A549 (cell line): Measurements from ENCODE around the gene ATG9A. TPM values are rescaled to one million over a fixed set of nuclear protein-coding genes. Genes with fewer than 3 reads are reported as not detected.
A peak's percentile ranks its signal among the peaks of the same experiment; 100 is the strongest.

Experiments used
- ATAC-seq, 2 experiments: fragments of 200-7000 bp in 1 of 2; fragments of >200 bp in 1 of 2; cut with Nextera tagmentation in 1 of 2; cut with Tn5 transposase in 1 of 2; 3 replicates each; pipeline versions ENCODE4 v1.8.0 to v1.9.1; 2018 to 2020; ENCODE audit warnings: mild to moderate bottlenecking in 1 of 2, moderate library complexity in 1 of 2
- CTCF ChIA-PET: fragments of 300-600 bp; sonication (Branson Sonifier 250); formaldehyde crosslinking; extraction: SDS; loops from one replicate; lab custom pipeline; 2021; ENCODE audit warnings: antibody characterized with exemption, inconsistent platforms; lab: Yijun Ruan, JAX
- POLR2A ChIA-PET: fragments of 350-600 bp; formaldehyde crosslinking; extraction: SDS; loops from one replicate; lab custom pipeline; 2021; ENCODE audit warnings: antibody characterized with exemption, inconsistent platforms; lab: Yijun Ruan, JAX
- DNase-seq, 2 experiments: peaks; one replicate each; pipeline versions ENCODE4 v3.0.0 to v3.0.0-alpha.2; 2011 to 2016; ENCODE audit warnings: low read depth in 1 of 2, low spot score in 1 of 2
- FAIRE-seq: peaks from 2 replicates; lab custom pipeline; 2011; peaks lifted over from hg19 to GRCh38; lab: Jason Lieb, UNC
- H3K27ac ChIP-seq, 2 experiments: fragments of >200 bp; sonication (Bioruptor Twin); formaldehyde crosslinking; 3 replicates each; pipeline ENCODE4 v1.5.1; 2016 to 2017
- H3K4me1 ChIP-seq: fragments of >200 bp; sonication (Bioruptor Twin); formaldehyde crosslinking; 3 replicates; pipeline ENCODE4 v1.6.1; 2016
- H3K4me2 ChIP-seq: fragments of >200 bp; sonication (Bioruptor Twin); formaldehyde crosslinking; 3 replicates; pipeline ENCODE4 v1.6.1; 2016
- H3K4me3 ChIP-seq: fragments of >200 bp; sonication (Bioruptor Twin); formaldehyde crosslinking; 3 replicates; pipeline ENCODE4 v1.5.1; 2016
- H3K9me3 ChIP-seq: fragments of >200 bp; sonication (Bioruptor Twin); formaldehyde crosslinking; 3 replicates; pipeline ENCODE4 v1.6.1; 2016
- CHD2 ChIP-seq: fragments of 150-350 bp; IDR thresholded peaks from 2 replicates; pipeline ENCODE4 v1.6.1; 2014; ENCODE audit warnings: low read length; ENCODE audit not compliant: partially characterized antibody
- ESRRA ChIP-seq: fragments of 150-350 bp; IDR thresholded peaks from 2 replicates; pipeline ENCODE4 v1.6.1; 2014; ENCODE audit warnings: mild to moderate bottlenecking, low read length, borderline replicate concordance
- FOXS1 ChIP-seq: fragments of 250-450 bp; sonication (Bioruptor Pico); IDR thresholded peaks from 2 replicates; pipeline ENCODE4 v1.5.0; 2020; ENCODE audit warnings: mild to moderate bottlenecking, moderate library complexity
- HOXA7 ChIP-seq: fragments of 250-450 bp; sonication (Bioruptor Pico); IDR thresholded peaks from 2 replicates; pipeline ENCODE4 v1.5.0; 2020; ENCODE audit warnings: mild to moderate bottlenecking, moderate library complexity
- JUN ChIP-seq, 2 experiments: fragments of >200 bp; sonication (Bioruptor Twin); formaldehyde crosslinking; IDR thresholded peaks; 2 replicates in 1 of 2; 3 replicates in 1 of 2; pipeline ENCODE4 v1.6.1; 2016 to 2017
- KDM1A ChIP-seq: fragments of 200-600 bp; sonication (generic); IDR thresholded peaks from 2 replicates; pipeline ENCODE4 v1.6.1; 2016; ENCODE audit warnings: low read depth, mild to moderate bottlenecking
- KDM5A ChIP-seq: fragments of 200-600 bp; sonication (generic); IDR thresholded peaks from 2 replicates; pipeline ENCODE4 v1.6.1; 2016; ENCODE audit warnings: antibody characterized with exemption, mild to moderate bottlenecking
- MAFK ChIP-seq: fragments of 450-650 bp; IDR thresholded peaks from 2 replicates; pipeline ENCODE4 v1.6.1; 2014; ENCODE audit not compliant: partially characterized antibody
- MYC ChIP-seq: IDR thresholded peaks from 2 replicates; pipeline ENCODE4 v1.6.1; 2012; ENCODE audit warnings: mild to moderate bottlenecking, inconsistent platforms, low read length, improper control_type of control experiment, borderline replicate concordance
- PHF8 ChIP-seq: fragments of 200-600 bp; sonication (generic); IDR thresholded peaks from 2 replicates; pipeline ENCODE4 v1.6.1; 2016; ENCODE audit warnings: low read depth, mild to moderate bottlenecking, antibody characterized with exemption, moderate library complexity, borderline replicate concordance
- POLR2A ChIP-seq: IDR thresholded peaks from 2 replicates; pipeline ENCODE4 v1.6.1; 2012; ENCODE audit warnings: mild to moderate bottlenecking, low read length
- RFX5 ChIP-seq: fragments of 450-650 bp; IDR thresholded peaks from 2 replicates; pipeline ENCODE4 v1.7.1; 2014; ENCODE audit warnings: antibody characterized with exemption, mild to moderate bottlenecking, moderate library complexity
- SREBF2 ChIP-seq: fragments of 450-650 bp; IDR thresholded peaks from 2 replicates; pipeline ENCODE4 v1.6.1; 2014; ENCODE audit warnings: mild to moderate bottlenecking, moderate library complexity
- ZFP36 ChIP-seq: fragments of 450-650 bp; IDR thresholded peaks from 2 replicates; pipeline ENCODE4 v1.6.1; 2014; ENCODE audit warnings: borderline replicate concordance; ENCODE audit not compliant: partially characterized antibody
- WGBS: methylation state at CpG from one replicate; pipeline ENCODE4 v1.1.6; 2017; ENCODE audit errors: missing lambda C conversion rate; 5-methylcytosine and 5-hydroxymethylcytosine counted together
- polyA plus RNA-seq, 4 experiments: library from polyadenylated mRNA; depleted of rRNA in 3 of 4; stranded (reverse); fragments of >200 nt; fragmentation: RNase III in 1 of 4; extraction: RNeasy Plus Mini Kit Qiagen cat#74134 plus additional on column Dnase treatment in 1 of 4; gene quantifications; 2 replicates in 3 of 4; 3 replicates in 1 of 4; pipeline ENCODE4 v1.2.3, GENCODE V29; 2011 to 2017
- TF ChIP-seq, protein P1 (sequence below): fragments of >200 bp; sonication (Bioruptor Twin); formaldehyde crosslinking; IDR thresholded peaks from 3 replicates; pipeline ENCODE4 v1.6.1; 2016
- TF ChIP-seq, protein P2 (sequence below): fragments of 200-600 bp; sonication (generic); IDR thresholded peaks from 2 replicates; pipeline ENCODE4 v1.6.1; 2016; ENCODE audit warnings: antibody characterized with exemption, mild to moderate bottlenecking, moderate library complexity
- TF ChIP-seq, protein P3 (sequence below): fragments of 150-350 bp; IDR thresholded peaks from 2 replicates; pipeline ENCODE4 v1.6.1; 2014; ENCODE audit warnings: low read depth, mild to moderate bottlenecking, low read length
- TF ChIP-seq, protein P4 (sequence below): IDR thresholded peaks from 2 replicates; pipeline ENCODE4 v1.6.1; 2012

The ATG9A gene
- polyA plus RNA-seq, 2 of the 4 experiments (the other 2 are of a cell fraction): 41.9 to 75.2 TPM

DNA sequence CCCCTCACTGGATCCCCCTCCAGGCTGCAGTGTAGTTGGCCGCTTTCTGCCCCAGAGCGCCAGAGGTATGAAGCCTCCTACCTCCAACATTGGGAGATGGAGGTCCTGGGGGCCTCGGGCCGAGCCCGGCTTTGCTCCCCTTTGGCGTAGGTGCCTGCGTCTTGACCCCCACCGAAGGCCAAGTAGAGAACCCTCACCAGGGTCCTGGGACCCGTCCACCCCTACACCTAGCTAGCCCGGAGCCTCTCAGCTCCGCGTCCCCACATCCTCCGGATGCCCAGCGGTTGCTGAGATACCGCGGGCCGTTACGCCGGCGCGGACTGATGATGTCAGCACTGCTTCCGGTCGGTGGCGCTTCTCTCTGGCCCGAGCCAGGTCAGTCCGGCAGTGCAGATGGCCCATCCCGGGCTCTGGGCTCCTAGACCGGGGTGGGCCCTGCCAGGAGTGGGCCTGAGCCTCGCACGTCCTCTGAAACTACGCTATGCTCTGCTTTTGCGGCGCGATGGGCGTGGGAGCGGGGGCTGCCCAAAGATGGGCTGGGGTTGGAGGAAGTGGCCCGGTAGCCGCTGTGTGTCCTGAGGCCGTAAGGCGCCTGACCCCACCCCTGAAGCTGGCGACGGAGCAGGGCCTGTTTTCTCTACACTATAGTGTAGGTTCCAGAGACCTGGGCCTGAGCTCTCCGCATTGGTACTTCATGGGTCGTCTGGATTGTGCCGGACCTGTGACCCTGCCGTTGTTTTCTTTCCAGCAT is 15.9 kb upstream of the ATG9A start, which contains the start of the genes GLB1L and STK16:
Gene GLB1L, minus strand, starts transcription at position 297 of the 751 bp plus-strand sequence. CDS start 1,871 bp downstream, outside the sequence.
Gene STK16, plus strand, starts transcription at position 332 of the 751 bp plus-strand sequence. CDS start 521 bp downstream, outside the sequence.
- Histone ChIP-seq H3K27ac (peak within 1 kb of the TSS; percentile 90 to 96), H3K4me2 (peak within 1 kb of the TSS; percentile 90), H3K9me3 (no peaks in the 10 kb centered on the region), H3K4me3 (peak within 1 kb of the TSS; percentile 78), H3K4me1 (peaks cover 50% of the 10 kb centered on the region)
- FAIRE-seq (no peak), ATAC-seq (peak; percentile 64 to 82), DNase-seq (peak; percentile 94)
- WGBS: 3% methylated on average over 6 of the region's 46 CpGs
- ChIA-PET POLR2A (interaction anchor here (0.7 to 1.9 kb wide), 10 partner anchors 8 to 142 kb away, joined by 3 to 14 read pairs (median 6); partner anchors contain the start of genes ABCB6, ANKZF1, ATG9A and DNAJB2), CTCF (interaction anchor here (0.9 to 3.4 kb wide), 15 partner anchors 9 to 347 kb away, joined by 3 to 34 read pairs (median 4); partner anchors contain the start of gene DNAJB2)
- TF ChIP-seq, protein P1, sequence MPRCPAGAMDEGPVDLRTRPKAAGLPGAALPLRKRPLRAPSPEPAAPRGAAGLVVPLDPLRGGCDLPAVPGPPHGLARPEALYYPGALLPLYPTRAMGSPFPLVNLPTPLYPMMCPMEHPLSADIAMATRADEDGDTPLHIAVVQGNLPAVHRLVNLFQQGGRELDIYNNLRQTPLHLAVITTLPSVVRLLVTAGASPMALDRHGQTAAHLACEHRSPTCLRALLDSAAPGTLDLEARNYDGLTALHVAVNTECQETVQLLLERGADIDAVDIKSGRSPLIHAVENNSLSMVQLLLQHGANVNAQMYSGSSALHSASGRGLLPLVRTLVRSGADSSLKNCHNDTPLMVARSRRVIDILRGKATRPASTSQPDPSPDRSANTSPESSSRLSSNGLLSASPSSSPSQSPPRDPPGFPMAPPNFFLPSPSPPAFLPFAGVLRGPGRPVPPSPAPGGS: peak; percentile 73
- TF ChIP-seq KDM1A: no peak
- TF ChIP-seq ZFP36: no peak
- TF ChIP-seq POLR2A: peak; percentile 74
- TF ChIP-seq MAFK: peak; percentile 81
- no peak for TF ChIP-seq ESRRA
- peak; percentile 75 for TF ChIP-seq KDM5A
- TF ChIP-seq MYC: 0 out of 2 replicates have a peak, but pooled peaks have one; percentile 27
- TF ChIP-seq, protein P2, sequence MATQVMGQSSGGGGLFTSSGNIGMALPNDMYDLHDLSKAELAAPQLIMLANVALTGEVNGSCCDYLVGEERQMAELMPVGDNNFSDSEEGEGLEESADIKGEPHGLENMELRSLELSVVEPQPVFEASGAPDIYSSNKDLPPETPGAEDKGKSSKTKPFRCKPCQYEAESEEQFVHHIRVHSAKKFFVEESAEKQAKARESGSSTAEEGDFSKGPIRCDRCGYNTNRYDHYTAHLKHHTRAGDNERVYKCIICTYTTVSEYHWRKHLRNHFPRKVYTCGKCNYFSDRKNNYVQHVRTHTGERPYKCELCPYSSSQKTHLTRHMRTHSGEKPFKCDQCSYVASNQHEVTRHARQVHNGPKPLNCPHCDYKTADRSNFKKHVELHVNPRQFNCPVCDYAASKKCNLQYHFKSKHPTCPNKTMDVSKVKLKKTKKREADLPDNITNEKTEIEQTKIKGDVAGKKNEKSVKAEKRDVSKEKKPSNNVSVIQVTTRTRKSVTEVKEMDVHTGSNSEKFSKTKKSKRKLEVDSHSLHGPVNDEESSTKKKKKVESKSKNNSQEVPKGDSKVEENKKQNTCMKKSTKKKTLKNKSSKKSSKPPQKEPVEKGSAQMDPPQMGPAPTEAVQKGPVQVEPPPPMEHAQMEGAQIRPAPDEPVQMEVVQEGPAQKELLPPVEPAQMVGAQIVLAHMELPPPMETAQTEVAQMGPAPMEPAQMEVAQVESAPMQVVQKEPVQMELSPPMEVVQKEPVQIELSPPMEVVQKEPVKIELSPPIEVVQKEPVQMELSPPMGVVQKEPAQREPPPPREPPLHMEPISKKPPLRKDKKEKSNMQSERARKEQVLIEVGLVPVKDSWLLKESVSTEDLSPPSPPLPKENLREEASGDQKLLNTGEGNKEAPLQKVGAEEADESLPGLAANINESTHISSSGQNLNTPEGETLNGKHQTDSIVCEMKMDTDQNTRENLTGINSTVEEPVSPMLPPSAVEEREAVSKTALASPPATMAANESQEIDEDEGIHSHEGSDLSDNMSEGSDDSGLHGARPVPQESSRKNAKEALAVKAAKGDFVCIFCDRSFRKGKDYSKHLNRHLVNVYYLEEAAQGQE: peak; percentile 23; the same call in 1 of the 2 replicates
- peak; percentile 23 to 89; a peak in 3 of 5 replicates for TF ChIP-seq JUN (IDR thresholded peaks at IDR 0.05)
- TF ChIP-seq PHF8: peak; percentile 81
- TF ChIP-seq, protein P3, sequence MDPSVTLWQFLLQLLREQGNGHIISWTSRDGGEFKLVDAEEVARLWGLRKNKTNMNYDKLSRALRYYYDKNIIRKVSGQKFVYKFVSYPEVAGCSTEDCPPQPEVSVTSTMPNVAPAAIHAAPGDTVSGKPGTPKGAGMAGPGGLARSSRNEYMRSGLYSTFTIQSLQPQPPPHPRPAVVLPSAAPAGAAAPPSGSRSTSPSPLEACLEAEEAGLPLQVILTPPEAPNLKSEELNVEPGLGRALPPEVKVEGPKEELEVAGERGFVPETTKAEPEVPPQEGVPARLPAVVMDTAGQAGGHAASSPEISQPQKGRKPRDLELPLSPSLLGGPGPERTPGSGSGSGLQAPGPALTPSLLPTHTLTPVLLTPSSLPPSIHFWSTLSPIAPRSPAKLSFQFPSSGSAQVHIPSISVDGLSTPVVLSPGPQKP: peak; percentile 71; the same call in 1 of the 2 replicates
- TF ChIP-seq RFX5: peak; percentile 36; the same call in 1 of the 2 replicates
- TF ChIP-seq, protein P4, sequence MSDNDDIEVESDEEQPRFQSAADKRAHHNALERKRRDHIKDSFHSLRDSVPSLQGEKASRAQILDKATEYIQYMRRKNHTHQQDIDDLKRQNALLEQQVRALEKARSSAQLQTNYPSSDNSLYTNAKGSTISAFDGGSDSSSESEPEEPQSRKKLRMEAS: peak; percentile 67; the same call in 1 of the 2 replicates
- no peak for TF ChIP-seq HOXA7 (CRISPR knock-in tag)

DNA sequence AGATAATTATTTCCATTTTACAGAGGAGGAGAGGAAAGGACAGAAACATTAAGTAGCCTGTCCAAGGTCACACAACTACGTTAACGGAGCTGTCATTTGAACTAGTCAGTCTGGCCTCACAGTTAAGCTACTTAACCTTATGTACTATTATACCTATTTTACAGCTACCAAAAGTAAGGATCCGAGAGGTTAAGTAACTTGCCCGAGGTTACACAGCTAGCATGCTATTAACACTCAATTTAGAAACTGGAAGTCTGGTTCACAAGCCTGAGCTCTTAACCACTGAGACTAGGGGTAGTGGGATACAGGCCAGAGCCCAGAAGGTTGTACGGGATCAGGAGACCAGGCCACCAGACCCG is 15.3 kb upstream of the ATG9A start:
- H3K4me1 ChIP-seq: peaks cover 45% of the 10 kb centered on the region
- peak overlapping the region; percentile 90 for H3K4me2 ChIP-seq
- TF ChIP-seq CHD2: no peak
- TF ChIP-seq, protein P3: no peak
- TF ChIP-seq ZFP36: peak; percentile 60
- TF ChIP-seq JUN (IDR thresholded peaks at IDR 0.05): no peak
- no peak for TF ChIP-seq FOXS1 (CRISPR knock-in tag)
- TF ChIP-seq, protein P1: no peak
- no peak for TF ChIP-seq HOXA7 (CRISPR knock-in tag)
- no peak for TF ChIP-seq SREBF2
- peak overlapping the region; percentile 90 to 96 for H3K27ac ChIP-seq
- no peak for ATAC-seq
- no peak for DNase-seq
- FAIRE-seq: no peak
- H3K9me3 ChIP-seq: no peaks in the 10 kb centered on the region
- ChIA-PET POLR2A (interaction anchor here (0.7 to 1.9 kb wide), 11 partner anchors 9 to 143 kb away, joined by 3 to 14 read pairs (median 6); partner anchors contain the start of genes ABCB6, ANKZF1, ATG9A and DNAJB2), CTCF (interaction anchor here (0.9 to 3.4 kb wide), 14 partner anchors 8 to 347 kb away, joined by 3 to 34 read pairs (median 4); partner anchors contain the start of gene DNAJB2)
- 28% methylated on average over 6 of the region's 6 CpGs for WGBS
- peak overlapping the region; percentile 78 for H3K4me3 ChIP-seq
